B cell (primary cell): ENCODE data around the gene KCNA10. TPM values are rescaled to one million over a fixed set of nuclear protein-coding genes. Genes with fewer than 3 reads are reported as not detected.

Source experiments
- ATAC-seq: fragments of 200-7000 bp; cut with Tn5 transposase; one replicate; pipeline ENCODE4 v1.10.0; 2021; ENCODE audit warnings: low read depth, mild to moderate bottlenecking, moderate number of reproducible peaks, moderate library complexity
- CTCF ChIA-PET: fragments of 350-600 bp; sonication (Branson Sonifier 250); formaldehyde crosslinking; loops from one replicate; lab custom pipeline; 2021; ENCODE audit warnings: antibody characterized with exemption, inconsistent platforms; lab: Charles Lee
- POLR2A ChIA-PET: fragments of 350-600 bp; sonication (Branson Sonifier 250); formaldehyde crosslinking; loops from one replicate; lab custom pipeline; 2021; ENCODE audit warnings: antibody characterized with exemption; lab: Charles Lee
- DNase-seq: peaks from one replicate; pipeline ENCODE4 v3.0.0; 2013
- H2AFZ ChIP-seq: 2 replicates; pipeline ENCODE4 v1.6.1; 2012; ENCODE audit warnings: mild to moderate bottlenecking, low read depth, low read length; ENCODE audit not compliant: insufficient read depth, poor library complexity, severe bottlenecking
- H3K27ac ChIP-seq, 2 donors: 1 replicate in 1 of 2; 2 replicates in 1 of 2; pipeline ENCODE4 v1.5.1; 2012 to 2013; ENCODE audit warnings: low read length in 2 of 2, mild to moderate bottlenecking in 2 of 2, moderate library complexity in 1 of 2
- H3K27me3 ChIP-seq, 4 experiments: fragments of 200-600 bp in 1 of 4; sonication (generic) in 1 of 4; replicated peaks in 1 of 4; 1 replicate in 2 of 4; 2 replicates in 2 of 4; pipeline versions ENCODE4 v1.6.1 to v1.7.0; 2013 to 2016; ENCODE audit warnings: low read length in 3 of 4, mild to moderate bottlenecking in 2 of 4, mixed read lengths in 1 of 4, moderate library complexity in 1 of 4; ENCODE audit not compliant: insufficient read depth in 4 of 4, control insufficient read depth in 3 of 4; ENCODE audit errors: control extremely low read depth in 1 of 4
- H3K36me3 ChIP-seq, 2 experiments: replicated peaks in 1 of 2; 1 replicate in 1 of 2; 2 replicates in 1 of 2; pipeline versions ENCODE4 v1.6.1 to v1.7.1; 2013; ENCODE audit warnings: low read length in 1 of 2; ENCODE audit not compliant: insufficient read depth in 2 of 2, control insufficient read depth in 1 of 2; ENCODE audit errors: control extremely low read depth in 1 of 2, extremely low read depth in 1 of 2
- H3K4me1 ChIP-seq, 2 donors: fragments of 200-600 bp in 1 of 2; sonication (generic) in 1 of 2; 1 replicate in 1 of 2; 2 replicates in 1 of 2; pipeline versions ENCODE4 v1.5.1 to v1.6.1; 2013 to 2017; ENCODE audit warnings: low read length in 2 of 2; ENCODE audit not compliant: control insufficient read depth in 2 of 2, insufficient read depth in 2 of 2
- H3K4me2 ChIP-seq: replicated peaks from 2 replicates; pipeline ENCODE3; 2012; ENCODE audit warnings: mild to moderate bottlenecking, low read depth, low read length; ENCODE audit not compliant: poor library complexity, severe bottlenecking
- H3K4me3 ChIP-seq, 5 experiments: fragments of 200-600 bp in 1 of 5; sonication (generic) in 1 of 5; 1 replicate in 3 of 5; 2 replicates in 2 of 5; pipeline versions ENCODE4 v1.5.1 to v1.7.0; 2011 to 2016; ENCODE audit warnings: low read length in 4 of 5, mild to moderate bottlenecking in 4 of 5, low read depth in 2 of 5, control low read depth in 1 of 5, moderate library complexity in 1 of 5; ENCODE audit not compliant: insufficient read depth in 1 of 5; ENCODE audit errors: control extremely low read depth in 1 of 5, extremely low read depth in 1 of 5
- H3K79me2 ChIP-seq: fragments of 200-600 bp; sonication (generic); one replicate; pipeline ENCODE4 v1.6.0; 2016; ENCODE audit warnings: low read length; ENCODE audit not compliant: control insufficient read depth, insufficient read depth
- H3K9ac ChIP-seq: fragments of 200-600 bp; sonication (generic); 2 replicates; pipeline ENCODE4 v1.6.1; 2017; ENCODE audit warnings: mild to moderate bottlenecking, low read length, moderate library complexity
- H3K9me3 ChIP-seq, 3 donors: one replicate each; pipeline versions ENCODE4 v1.6.1 to v1.7.1; 2013; ENCODE audit warnings: low read length in 2 of 3; ENCODE audit not compliant: control insufficient read depth in 2 of 3, insufficient read depth in 1 of 3; ENCODE audit errors: control extremely low read depth in 1 of 3
- H4K20me1 ChIP-seq: 2 replicates; pipeline ENCODE4 v1.6.0; 2012; ENCODE audit warnings: mild to moderate bottlenecking, low read length; ENCODE audit not compliant: insufficient read depth, control insufficient read depth, poor library complexity, severe bottlenecking
- H3K27ac Mint-ChIP-seq: one replicate; pipeline ENCODE4 v1.8.0; 2021; ENCODE audit warnings: mixed read lengths
- H3K27me3 Mint-ChIP-seq: one replicate; pipeline ENCODE4 v1.8.0; 2021; ENCODE audit warnings: mixed read lengths
- H3K4me1 Mint-ChIP-seq: one replicate; pipeline ENCODE4 v1.8.0; 2021; ENCODE audit warnings: mixed read lengths
- H3K4me3 Mint-ChIP-seq: one replicate; pipeline ENCODE4 v1.8.0; 2021; ENCODE audit warnings: mixed read lengths
- H3K9me3 Mint-ChIP-seq: one replicate; pipeline ENCODE4 v1.8.0; 2022; ENCODE audit warnings: mixed read lengths; ENCODE audit not compliant: insufficient read depth
- EZH2 ChIP-seq: IDR thresholded peaks from 2 replicates; pipeline ENCODE4 v1.6.1; 2012; ENCODE audit warnings: borderline replicate concordance, low read depth, mild to moderate bottlenecking, moderate library complexity, low read length; ENCODE audit not compliant: insufficient read depth, poor library complexity, severe bottlenecking
- WGBS: methylation state at CpG from one replicate; pipeline ENCODE4 v1.1.5; 2013; ENCODE audit warnings: missing lambda C conversion rate; ENCODE audit not compliant: insufficient coverage; 5-methylcytosine and 5-hydroxymethylcytosine counted together
- intact Hi-C: fragments of 100-400 bp; cut with micrococcal nuclease; formaldehyde crosslinking; loops from one replicate; pipeline ENCODE4 v1.10.0; 2022
- polyA plus RNA-seq: library from polyadenylated mRNA; depleted of rRNA; stranded (reverse); fragments of >200 nt; gene quantifications from 2 replicates; pipeline ENCODE4 v1.2.3, GENCODE V29; 2012
- total RNA-seq, 2 donors: library from RNA; stranded (reverse); fragments of 120-200 nt in 1 of 2; gene quantifications; 1 replicate in 1 of 2; 2 replicates in 1 of 2; pipeline versions ENCODE4 v1.2.3 to v1.2.4, GENCODE V29; 2013 to 2022
- TF ChIP-seq, protein P1 (sequence below): fragments of 200-600 bp; IDR thresholded peaks from one replicate; pipeline ENCODE4 v1.8.0; 2022; ENCODE audit warnings: antibody characterized with exemption, mild to moderate bottlenecking

KCNA10 gene
- total and polyA plus RNA-seq, 2 donors (not counting 1 experiment from before 2014, with no cell fraction given): not detected

DNA sequence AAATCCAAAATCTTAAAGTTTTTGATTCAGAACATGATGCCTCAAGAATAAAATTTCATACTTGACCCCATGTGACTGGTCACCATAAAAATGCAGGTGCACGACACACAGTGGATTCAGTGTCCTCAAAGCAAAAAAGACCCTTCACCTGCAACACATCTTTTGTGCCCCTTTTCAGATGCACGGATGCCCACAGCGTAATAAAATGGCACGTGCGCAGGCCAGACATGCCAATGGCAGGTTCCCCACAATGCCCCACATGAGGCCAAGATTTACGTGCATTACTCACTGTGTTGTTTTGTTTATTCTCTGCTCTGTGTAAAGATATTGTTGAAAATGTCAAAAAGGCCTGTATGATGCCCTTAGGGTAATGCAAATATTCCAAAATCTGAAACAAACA is 9.3 kb downstream of the KCNA10 start:
- no peak for ATAC-seq
- Histone ChIP-seq H3K79me2 (no peaks in the 10 kb centered on the region), H3K9ac (no peak overlapping the region), H3K27ac (no peak overlapping the region), H3K27me3 (peaks cover 0 to 6% (median 0%) of the 10 kb centered on the region in 4 experiments), H3K36me3 (no peaks in the 10 kb centered on the region), H2AFZ (no peak overlapping the region), H3K4me2 (no peak overlapping the region), H3K4me1 (no peaks in the 10 kb centered on the region), H4K20me1 (no peaks in the 10 kb centered on the region), H3K4me3 (no peak overlapping the region), H3K9me3 (no peaks in the 10 kb centered on the region)
- POLR2A ChIA-PET: no interaction called here
- no peaks in the 10 kb centered on the region for H3K4me1 Mint-ChIP-seq
- no peaks in the 10 kb centered on the region for H3K9me3 Mint-ChIP-seq
- CTCF ChIA-PET: interaction anchor here (2.0 to 4.4 kb wide), 2 partner anchors 13 to 313 kb away, joined by 5 to 33 read pairs; no protein-coding TSS in a partner anchor
- intact Hi-C loops: no loop called here
- WGBS: 98% methylated on average over 5 of the region's 6 CpGs
- no peak overlapping the region for H3K27ac Mint-ChIP-seq
- peaks cover 13% of the 10 kb centered on the region for H3K27me3 Mint-ChIP-seq
- H3K4me3 Mint-ChIP-seq: no peak overlapping the region
- DNase-seq: no peak
- no peak for TF ChIP-seq EZH2
- TF ChIP-seq, protein P1, sequence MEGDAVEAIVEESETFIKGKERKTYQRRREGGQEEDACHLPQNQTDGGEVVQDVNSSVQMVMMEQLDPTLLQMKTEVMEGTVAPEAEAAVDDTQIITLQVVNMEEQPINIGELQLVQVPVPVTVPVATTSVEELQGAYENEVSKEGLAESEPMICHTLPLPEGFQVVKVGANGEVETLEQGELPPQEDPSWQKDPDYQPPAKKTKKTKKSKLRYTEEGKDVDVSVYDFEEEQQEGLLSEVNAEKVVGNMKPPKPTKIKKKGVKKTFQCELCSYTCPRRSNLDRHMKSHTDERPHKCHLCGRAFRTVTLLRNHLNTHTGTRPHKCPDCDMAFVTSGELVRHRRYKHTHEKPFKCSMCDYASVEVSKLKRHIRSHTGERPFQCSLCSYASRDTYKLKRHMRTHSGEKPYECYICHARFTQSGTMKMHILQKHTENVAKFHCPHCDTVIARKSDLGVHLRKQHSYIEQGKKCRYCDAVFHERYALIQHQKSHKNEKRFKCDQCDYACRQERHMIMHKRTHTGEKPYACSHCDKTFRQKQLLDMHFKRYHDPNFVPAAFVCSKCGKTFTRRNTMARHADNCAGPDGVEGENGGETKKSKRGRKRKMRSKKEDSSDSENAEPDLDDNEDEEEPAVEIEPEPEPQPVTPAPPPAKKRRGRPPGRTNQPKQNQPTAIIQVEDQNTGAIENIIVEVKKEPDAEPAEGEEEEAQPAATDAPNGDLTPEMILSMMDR: no peak

DNA sequence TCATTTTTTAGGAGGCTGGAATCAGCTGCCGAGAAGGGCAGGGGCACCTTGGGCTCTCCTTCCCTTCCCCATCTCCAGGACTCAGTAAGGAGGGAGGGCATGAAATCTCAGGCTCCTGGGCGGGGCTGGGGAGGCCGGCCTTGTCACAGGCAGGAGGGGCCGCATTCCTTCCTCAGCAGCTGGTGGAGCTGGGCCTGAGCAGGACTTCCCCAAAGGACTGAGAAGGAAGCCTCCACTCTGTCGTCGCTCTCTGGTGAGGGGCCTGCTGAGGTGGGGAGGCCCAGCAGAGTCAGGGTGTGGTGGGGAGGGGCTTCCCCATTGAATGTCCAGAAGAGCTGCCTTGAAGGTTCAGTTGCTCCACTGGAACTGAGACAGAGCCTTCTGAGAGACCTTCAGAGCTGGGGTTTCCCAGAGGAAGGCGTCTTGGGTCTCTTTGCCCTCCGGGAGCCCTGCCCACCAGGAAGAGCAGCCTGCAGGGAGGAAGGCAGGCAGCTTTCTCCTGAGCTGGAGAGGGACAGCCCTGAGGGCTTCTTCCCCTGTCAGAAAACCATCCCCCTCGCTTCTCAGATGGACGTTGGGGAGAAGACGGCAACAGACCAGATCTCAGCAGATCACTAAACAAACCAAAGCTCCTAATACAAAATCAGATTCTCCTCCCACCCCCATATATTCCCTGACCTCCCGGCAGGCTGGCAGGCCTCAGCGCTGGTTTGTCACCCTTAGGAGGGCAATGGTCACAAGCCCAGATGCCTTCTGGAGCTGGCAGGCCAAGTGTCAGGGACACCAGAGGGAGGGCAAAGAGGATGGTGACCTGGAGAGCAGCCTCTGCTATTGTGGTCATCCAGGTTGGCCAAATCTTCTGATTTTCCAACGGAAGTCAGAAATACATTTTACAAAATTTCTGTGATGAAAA is 10.7 kb downstream of the KCNA10 start:
- Histone ChIP-seq H3K4me1 (no peaks in the 10 kb centered on the region), H3K9ac (no peak overlapping the region), H3K4me2 (no peak overlapping the region), H3K9me3 (no peaks in the 10 kb centered on the region), H4K20me1 (no peaks in the 10 kb centered on the region), H3K27me3 (peaks cover 0 to 6% (median 0%) of the 10 kb centered on the region in 4 experiments), H3K27ac (no peak overlapping the region), H3K4me3 (no peak overlapping the region), H3K79me2 (no peaks in the 10 kb centered on the region), H3K36me3 (no peaks in the 10 kb centered on the region), H2AFZ (no peak overlapping the region)
- Mint-ChIP-seq H3K9me3 (no peaks in the 10 kb centered on the region), H3K4me3 (no peak overlapping the region), H3K4me1 (no peaks in the 10 kb centered on the region), H3K27me3 (peaks cover 15% of the 10 kb centered on the region), H3K27ac (no peak overlapping the region)
- WGBS: 58% methylated on average over 12 of the region's 14 CpGs
- TF ChIP-seq EZH2: no peak
- TF ChIP-seq, protein P1: no peak
- ATAC-seq (no peak), DNase-seq (no peak)
- ChIA-PET CTCF (interaction anchor here (2.0 to 4.4 kb wide), 2 partner anchors 11 to 312 kb away, joined by 5 to 33 read pairs; no protein-coding TSS in a partner anchor), POLR2A (no interaction called here)
- intact Hi-C loops: no loop called here
